ENCODE results near the gene CCDC61.

The CCDC61 gene, protein sequence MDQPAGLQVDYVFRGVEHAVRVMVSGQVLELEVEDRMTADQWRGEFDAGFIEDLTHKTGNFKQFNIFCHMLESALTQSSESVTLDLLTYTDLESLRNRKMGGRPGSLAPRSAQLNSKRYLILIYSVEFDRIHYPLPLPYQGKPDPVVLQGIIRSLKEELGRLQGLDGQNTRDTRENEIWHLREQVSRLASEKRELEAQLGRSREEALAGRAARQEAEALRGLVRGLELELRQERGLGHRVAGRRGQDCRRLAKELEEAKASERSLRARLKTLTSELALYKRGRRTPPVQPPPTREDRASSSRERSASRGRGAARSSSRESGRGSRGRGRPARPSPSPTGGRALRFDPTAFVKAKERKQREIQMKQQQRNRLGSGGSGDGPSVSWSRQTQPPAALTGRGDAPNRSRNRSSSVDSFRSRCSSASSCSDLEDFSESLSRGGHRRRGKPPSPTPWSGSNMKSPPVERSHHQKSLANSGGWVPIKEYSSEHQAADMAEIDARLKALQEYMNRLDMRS

DNA sequence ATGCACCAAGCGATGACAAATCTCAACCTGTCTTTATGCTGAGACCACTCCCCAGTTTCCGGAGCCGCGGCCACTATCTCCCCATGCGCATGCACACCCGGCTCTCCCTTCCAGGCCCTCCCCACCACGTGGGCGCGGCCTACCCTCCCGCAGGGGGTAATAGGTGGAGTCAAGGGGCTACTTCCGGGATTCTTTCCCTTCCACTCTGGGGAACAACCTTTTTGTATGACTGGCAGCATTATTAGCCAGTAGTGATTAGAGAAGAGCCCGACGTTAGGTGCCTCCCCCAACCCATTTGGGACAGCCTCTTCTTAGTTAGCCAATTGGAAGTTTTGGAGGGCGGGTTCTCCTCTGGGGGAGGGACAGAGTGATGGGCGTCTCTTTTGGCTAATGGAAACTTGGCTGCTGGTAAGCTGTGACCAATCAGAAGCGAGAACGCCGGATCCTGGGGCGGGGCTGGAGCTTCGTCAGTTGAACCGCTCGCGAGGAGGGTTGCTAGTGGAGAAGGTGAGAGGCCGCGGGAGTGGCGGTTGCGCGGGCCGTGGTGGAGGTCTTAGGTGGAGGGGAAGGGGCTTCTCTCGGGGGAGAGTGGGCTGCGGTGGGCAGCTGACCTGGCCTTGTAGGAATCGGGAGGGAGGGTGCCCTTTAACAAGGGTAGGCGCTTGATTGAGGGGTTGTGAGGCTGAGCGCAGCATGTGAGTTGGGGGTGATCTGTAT is at the start of gene CCDC61:
Gene CCDC61, plus strand, starts transcription at position 470 of the 717 bp plus-strand sequence. CDS start 7,552 bp downstream, outside the sequence.
- H3K4me3 ChIP-seq (replicated peaks in 1 of 2; ENCODE audit: low read depth in 2 of 2, low read length in 2 of 2), result peak within 1 kb of the TSS; percentile 74 to 96
- DNase-seq (ENCODE audit: low read depth in 2 of 2), result peak; percentile 100
- TF ChIP-seq, protein P1, sequence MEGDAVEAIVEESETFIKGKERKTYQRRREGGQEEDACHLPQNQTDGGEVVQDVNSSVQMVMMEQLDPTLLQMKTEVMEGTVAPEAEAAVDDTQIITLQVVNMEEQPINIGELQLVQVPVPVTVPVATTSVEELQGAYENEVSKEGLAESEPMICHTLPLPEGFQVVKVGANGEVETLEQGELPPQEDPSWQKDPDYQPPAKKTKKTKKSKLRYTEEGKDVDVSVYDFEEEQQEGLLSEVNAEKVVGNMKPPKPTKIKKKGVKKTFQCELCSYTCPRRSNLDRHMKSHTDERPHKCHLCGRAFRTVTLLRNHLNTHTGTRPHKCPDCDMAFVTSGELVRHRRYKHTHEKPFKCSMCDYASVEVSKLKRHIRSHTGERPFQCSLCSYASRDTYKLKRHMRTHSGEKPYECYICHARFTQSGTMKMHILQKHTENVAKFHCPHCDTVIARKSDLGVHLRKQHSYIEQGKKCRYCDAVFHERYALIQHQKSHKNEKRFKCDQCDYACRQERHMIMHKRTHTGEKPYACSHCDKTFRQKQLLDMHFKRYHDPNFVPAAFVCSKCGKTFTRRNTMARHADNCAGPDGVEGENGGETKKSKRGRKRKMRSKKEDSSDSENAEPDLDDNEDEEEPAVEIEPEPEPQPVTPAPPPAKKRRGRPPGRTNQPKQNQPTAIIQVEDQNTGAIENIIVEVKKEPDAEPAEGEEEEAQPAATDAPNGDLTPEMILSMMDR (IDR thresholded peaks at IDR 0.05; ENCODE audit: low read depth, low read length), result no peak

DNA sequence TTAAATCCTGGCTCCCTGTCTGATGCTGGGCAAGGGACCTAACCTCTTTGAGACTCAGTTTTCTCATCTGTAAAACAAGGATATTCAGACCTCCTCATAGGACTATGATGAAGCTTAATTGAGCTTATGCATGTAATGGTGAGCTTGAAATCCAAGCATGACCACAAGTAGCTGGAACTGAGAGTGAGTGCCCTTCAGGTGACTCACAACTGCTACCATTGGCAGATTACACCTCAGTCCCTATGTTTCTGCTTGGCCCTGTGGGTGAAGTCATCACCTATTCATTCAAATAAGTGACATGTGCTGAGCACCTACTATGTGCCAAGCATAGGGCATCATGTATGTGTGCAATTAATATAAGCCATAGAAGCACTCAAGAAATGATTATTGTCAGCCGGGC is 47.3 kb upstream of the CCDC61 start:
- TF ChIP-seq, protein P1 (IDR thresholded peaks at IDR 0.05; ENCODE audit: low read depth, low read length), result no peak
- DNase-seq (ENCODE audit: low read depth in 2 of 2), result peak in 1 of 2 donors; percentile 49
- no peak overlapping the region for H3K4me3 ChIP-seq (replicated peaks in 1 of 2; ENCODE audit: low read depth in 2 of 2, low read length in 2 of 2)

DNA sequence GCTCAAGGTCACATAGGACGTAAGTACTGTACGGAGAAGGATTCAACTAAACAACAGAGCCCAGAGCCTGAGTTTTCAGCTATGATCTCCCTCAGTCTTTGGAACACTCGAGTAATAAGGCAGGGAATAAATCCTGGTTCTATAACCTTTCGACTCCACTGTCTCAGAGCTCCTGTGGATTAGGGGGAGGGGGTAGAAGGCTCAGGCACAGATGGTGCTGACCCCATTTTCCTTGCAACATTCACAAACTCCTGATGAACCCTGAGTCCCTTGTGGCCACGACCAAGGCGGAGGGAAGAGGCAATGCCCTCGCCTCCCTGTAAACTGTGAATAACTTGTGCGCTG is 43.0 kb upstream of the CCDC61 start:
- TF ChIP-seq, protein P1 (IDR thresholded peaks at IDR 0.05; ENCODE audit: low read depth, low read length), result no peak
- no peak overlapping the region for H3K4me3 ChIP-seq (replicated peaks in 1 of 2; ENCODE audit: low read depth in 2 of 2, low read length in 2 of 2)
- DNase-seq (ENCODE audit: low read depth in 2 of 2), result no peak

DNA sequence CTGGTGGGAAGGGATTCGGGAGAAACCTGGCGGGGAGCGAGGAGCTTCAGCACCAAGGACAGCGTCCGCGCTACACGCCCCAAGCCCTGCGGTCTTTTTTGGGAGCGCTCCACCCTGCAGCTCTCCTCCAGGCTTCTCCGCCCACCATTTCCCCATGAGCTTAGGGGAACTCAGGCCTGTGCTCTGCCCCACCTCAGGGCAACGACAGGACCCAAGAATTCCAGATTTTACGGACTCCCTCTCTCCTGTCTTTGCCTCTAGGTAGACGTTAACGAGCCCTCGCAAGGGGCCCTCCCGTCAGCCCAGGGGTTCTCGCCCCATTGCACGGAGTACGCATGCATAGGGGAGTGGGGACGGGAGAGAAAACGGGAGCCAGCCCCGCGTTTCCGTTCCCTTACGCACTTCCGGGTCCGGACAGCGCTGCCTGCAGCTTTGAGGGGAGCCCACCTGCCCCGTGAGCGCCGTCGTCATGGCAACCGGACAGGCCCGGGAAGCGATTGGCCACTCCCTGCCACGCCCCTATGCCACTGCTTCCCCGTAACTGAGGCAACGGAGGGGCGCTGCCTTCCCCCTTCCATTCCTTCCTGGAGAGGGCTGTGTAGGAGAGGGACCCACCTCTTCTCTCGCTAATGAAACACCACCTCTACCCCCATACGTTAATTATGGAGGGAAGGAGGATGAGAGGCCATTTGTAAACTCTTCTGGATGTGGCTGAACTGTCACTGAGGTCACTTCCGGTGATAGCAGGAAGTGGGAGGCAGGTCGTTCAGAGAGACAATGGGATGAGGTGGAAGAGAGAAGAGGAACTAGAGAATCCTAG is 42.4 kb upstream of the CCDC61 start:
- TF ChIP-seq, protein P1 (IDR thresholded peaks at IDR 0.05; ENCODE audit: low read depth, low read length), result no peak
- peak; percentile 62 to 70 for DNase-seq (ENCODE audit: low read depth in 2 of 2)
- H3K4me3 ChIP-seq (replicated peaks in 1 of 2; ENCODE audit: low read depth in 2 of 2, low read length in 2 of 2), result peak overlapping the region in 1 of 2 donors; percentile 20

DNA sequence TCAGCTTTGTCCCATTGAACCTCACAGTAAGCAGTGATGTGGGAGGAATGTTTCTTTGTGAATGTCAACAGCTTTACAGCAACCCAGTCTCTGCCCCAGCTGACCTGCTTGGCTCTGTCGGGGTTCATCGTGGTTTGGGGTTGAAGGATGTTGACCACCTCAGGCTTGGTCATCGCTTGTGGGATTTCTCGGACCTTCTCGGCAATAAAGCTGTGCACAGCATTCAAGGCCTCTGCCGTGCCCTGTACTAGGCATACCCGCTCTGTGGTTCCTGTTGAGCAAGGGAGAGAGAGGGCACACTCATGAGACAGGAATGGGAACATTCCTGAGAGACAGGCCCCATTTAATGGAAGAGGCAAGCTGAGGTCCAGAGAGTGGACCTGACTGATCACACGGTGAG is 41.6 kb upstream of the CCDC61 start:
- TF ChIP-seq, protein P1 (IDR thresholded peaks at IDR 0.05; ENCODE audit: low read depth, low read length), result no peak
- peak in 1 of 2 donors; percentile 46 for DNase-seq (ENCODE audit: low read depth in 2 of 2)
- no peak overlapping the region for H3K4me3 ChIP-seq (replicated peaks in 1 of 2; ENCODE audit: low read depth in 2 of 2, low read length in 2 of 2)

DNA sequence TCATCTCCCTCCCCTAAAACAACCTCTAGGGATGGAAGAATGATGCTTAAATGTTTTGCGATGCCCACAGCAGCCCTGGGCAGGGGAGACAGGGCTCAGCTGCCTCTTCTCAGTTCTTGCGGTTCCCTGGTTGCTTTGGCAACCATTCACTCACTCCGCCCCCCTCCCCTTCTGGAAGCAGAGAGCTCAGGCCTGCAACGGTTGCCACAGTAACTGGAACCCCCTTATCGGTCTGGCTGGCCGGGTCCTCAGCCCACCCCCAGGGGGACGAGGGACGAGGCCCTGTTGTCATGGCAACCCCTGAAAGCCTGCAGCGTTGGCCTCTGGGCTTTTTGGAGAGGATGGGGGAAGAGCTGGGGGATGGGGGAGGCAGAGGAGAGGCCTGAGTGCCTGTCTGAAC is 41.1 kb upstream of the CCDC61 start:
- DNase-seq (ENCODE audit: low read depth in 2 of 2), result no peak
- no peak overlapping the region for H3K4me3 ChIP-seq (replicated peaks in 1 of 2; ENCODE audit: low read depth in 2 of 2, low read length in 2 of 2)
- TF ChIP-seq, protein P1 (IDR thresholded peaks at IDR 0.05; ENCODE audit: low read depth, low read length), result no peak
